Gastrocnemius medialis (tissue), 4 donors: ENCODE results near the gene SLC30A10.

Experiments used
- CTCF ChIP-seq, 5 experiments: fragments of 450-650 bp in 3 of 5; fragments of 200-600 bp in 2 of 5; sonication (generic) in 2 of 5; IDR thresholded peaks in 4 of 5; conservative IDR thresholded peaks in 1 of 5; 1 replicate in 4 of 5; 2 replicates in 1 of 5; pipeline ENCODE4 v1.5.1; 2016 to 2019; ENCODE audit warnings: antibody characterized with exemption in 5 of 5, mild to moderate bottlenecking in 3 of 5, moderate library complexity in 3 of 5
- POLR2A ChIP-seq, 2 donors: fragments of 450-650 bp; IDR thresholded peaks; one replicate each; pipeline ENCODE4 v1.6.1; 2017; ENCODE audit warnings: antibody characterized with exemption in 2 of 2, mild to moderate bottlenecking in 2 of 2, moderate library complexity in 2 of 2

- no peak for TF ChIP-seq CTCF (IDR thresholded peaks at IDR 0.05 in 4 of 5, conservative IDR thresholded peaks at IDR 0.05 in 1 of 5)
- no peak for TF ChIP-seq POLR2A (IDR thresholded peaks at IDR 0.05)
Observed at GRCh38 chr1:219882755-219883154, 45.6 kb downstream of the SLC30A10 start.
